Stimulated activated CD4-positive, alpha-beta T cell treated with anti-CD3 and anti-CD28 coated beads, Interleukin-12 subunit alpha, Interleukin-12 subunit beta, amount 100 ng/mL, for 48 hours (primary cell): ENCODE measurements around the gene IPPK.
A peak's percentile ranks its signal among the peaks of the same experiment; 100 is the strongest.

ENCODE experiments used
- DNase-seq, 3 donors: peaks; one replicate each; pipeline ENCODE4 v3.0.0-alpha.2; 2020; ENCODE audit warnings: low read depth in 2 of 3, low spot score in 1 of 3

The IPPK gene

GRCh38 chr9:92696619-92697018 lies 26.7 kb upstream of the IPPK start:
- no peak for DNase-seq

- DNase-seq: no peak
These were observed 17.0 kb upstream of the IPPK start for GRCh38 chr9:92686954-92687353.

GRCh38 chr9:92685022-92685421 lies 15.1 kb upstream of the IPPK start:
- no peak for DNase-seq

GRCh38 chr9:92682269-92682668 lies 12.3 kb upstream of the IPPK start:
- no peak for DNase-seq

- DNase-seq: no peak
These were observed 10.5 kb upstream of the IPPK start for GRCh38 chr9:92680166-92681119.

GRCh38 chr9:92679413-92680165 lies 9.7 kb upstream of the IPPK start:
- DNase-seq: no peak

- DNase-seq: no peak
These were observed 1.4 kb upstream of the IPPK start for GRCh38 chr9:92671323-92671722.

GRCh38 chr9:92669527-92669889 lies 423 bp downstream of the IPPK start:
- peak in 1 of 3 donors; percentile 21 for DNase-seq

GRCh38 chr9:92668746-92669526 lies 995 bp downstream of the IPPK start:
- DNase-seq: peak in 2 of 3 donors; percentile 21 to 44

GRCh38 chr9:92666912-92667532 lies 2.9 kb downstream of the IPPK start:
- DNase-seq: no peak

- DNase-seq: no peak
These were observed 3.7 kb downstream of the IPPK start for GRCh38 chr9:92666236-92666635.

- no peak for DNase-seq
These were observed 4.1 kb downstream of the IPPK start for GRCh38 chr9:92665836-92666235.

GRCh38 chr9:92664394-92665152 lies 5.4 kb downstream of the IPPK start:
- DNase-seq: no peak

GRCh38 chr9:92663951-92664350 lies 6.0 kb downstream of the IPPK start:
- no peak for DNase-seq

GRCh38 chr9:92663126-92663525 lies 6.8 kb downstream of the IPPK start:
- DNase-seq: no peak

- DNase-seq: no peak
These were observed 8.2 kb downstream of the IPPK start for GRCh38 chr9:92661743-92662142.

- DNase-seq: no peak
These were observed 8.8 kb downstream of the IPPK start for GRCh38 chr9:92661127-92661526.

- DNase-seq: no peak
These were observed 9.7 kb downstream of the IPPK start for GRCh38 chr9:92660266-92660665.

- DNase-seq: no peak
These were observed 10.3 kb downstream of the IPPK start for GRCh38 chr9:92659601-92660000.

- no peak for DNase-seq
These were observed 11.3 kb downstream of the IPPK start for GRCh38 chr9:92658611-92659010.
